Suppressor macrophage (primary cell): ENCODE results near the gene NEDD4L.
A peak's percentile ranks its signal among the peaks of the same experiment; 100 is the strongest.

Source experiments
- DNase-seq, 4 experiments: peaks; one replicate each; pipeline ENCODE4 v3.0.0-alpha.2; 2020 to 2022

The NEDD4L gene

DNA sequence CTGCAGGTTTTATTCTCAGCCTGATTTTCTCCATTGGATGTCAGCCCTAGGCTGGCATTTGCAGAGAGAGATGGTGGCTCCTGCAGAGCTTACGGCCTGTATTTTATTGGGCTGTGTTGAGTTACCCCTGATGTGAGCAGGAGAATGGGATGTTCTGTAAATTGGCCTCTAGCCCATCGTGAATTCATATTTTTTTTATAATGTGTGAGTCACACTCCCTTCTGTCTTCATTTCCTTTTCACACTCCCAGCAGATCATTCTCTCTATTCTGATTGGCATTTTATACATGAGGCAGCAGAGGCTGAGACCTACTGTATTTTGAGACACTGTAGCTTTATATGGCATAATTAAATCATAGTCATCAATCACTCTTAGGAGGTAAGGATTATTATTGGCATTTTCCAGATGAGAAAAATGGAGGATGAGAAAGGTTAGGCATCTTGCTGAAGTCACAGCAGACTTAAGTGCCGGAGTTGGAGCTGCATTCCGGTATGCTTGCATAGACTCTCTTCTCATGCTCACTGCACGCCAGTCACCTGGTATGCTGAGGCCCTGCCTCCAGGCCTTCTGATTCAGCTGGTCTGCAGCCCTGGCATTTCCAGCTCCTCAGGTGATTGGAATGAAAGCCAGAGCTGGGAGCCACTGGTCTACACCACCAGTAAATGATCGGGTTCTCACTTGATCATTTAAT lies 142.4 kb downstream of the NEDD4L start:
- peak in 2 of 4 experiments; percentile 12 to 19 for DNase-seq

DNA sequence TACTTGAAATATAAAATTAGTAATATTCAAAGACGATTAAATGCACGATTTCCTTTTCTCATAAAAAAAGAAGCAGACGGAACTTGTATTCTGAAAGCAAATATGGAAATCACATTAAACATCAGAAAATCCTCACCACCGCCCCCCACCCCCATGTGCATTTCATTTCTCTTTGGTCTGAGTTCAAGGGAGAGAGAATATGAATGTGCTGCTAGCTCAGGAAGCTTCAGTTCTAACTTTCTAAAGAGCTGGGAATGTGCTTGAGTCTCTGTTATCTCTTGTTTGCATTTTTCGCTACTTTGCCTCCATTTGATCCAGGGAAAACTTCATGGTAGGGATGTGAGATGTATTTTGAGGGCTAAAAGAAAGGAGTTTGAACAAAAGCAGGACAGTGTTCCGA lies 143.6 kb downstream of the NEDD4L start:
- no peak for DNase-seq

DNA sequence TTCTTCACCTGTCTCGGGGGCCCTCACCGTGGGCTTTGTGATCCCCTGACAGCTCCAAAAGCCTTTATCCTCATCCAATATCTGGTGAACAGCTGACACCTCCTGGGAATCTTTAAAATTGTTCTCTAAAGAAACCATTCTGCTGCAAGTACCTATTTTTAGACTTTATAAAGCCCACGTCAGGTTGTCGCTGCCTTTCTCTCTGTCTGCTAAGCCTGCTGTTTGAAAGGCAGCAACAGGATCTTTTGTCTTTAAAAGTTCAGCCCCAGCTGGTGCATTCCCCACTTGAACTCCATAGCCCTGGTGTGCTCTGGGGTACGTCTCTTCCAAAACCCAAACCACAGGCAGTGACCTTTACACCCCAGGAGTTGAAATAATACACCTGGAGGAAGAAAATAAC lies 145.0 kb downstream of the NEDD4L start:
- no peak for DNase-seq

DNA sequence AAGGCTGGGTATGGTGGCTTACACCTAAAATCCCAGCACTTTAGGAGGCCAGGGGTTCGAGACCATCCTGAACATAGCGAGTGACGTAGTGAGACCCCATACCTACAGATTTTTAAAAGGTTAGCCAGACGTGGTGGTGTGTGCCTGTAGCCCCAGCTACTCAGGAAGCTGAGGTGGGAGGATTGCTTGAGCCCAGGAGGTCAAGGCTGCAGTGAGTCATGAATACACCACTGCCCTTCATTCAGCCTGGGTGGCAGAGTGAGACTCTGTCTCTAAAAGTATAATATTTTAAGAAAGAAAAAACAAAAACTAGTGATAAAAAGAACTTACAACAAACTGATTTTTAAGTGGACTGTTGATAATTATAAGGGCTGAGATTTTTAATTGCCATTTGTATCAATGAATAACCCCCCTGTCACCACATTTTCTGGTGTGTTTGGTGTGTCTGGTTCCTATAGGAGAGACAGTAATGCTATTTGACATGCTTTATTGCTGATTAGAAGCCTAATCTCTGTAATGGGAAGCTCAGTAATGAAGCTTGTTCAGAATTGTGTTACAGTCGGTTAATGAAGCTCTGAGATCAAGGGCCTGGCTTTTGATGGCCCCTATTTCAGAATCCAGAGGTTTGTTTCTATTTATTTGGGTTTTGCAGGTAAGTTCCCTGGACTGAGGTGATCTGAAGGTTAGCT lies 147.0 kb downstream of the NEDD4L start:
- no peak for DNase-seq

DNA sequence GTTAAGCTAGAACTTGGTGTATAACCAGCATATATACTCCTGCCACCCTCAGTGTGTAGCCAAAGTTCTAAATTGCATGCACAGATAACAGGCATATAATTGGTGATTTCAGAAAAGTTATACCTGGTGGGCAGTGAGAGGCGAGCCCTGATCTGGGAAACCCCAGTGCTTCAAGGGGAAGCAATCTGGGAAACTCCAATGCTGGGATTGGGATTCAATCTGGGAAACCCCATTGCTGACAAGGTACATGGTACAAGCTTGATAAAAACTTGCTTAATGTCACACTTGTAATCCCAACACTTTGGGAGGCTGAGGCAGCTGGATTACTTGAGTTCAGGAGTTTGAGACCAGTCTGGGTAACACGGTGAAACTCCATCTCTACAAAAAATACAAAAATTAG lies 147.6 kb downstream of the NEDD4L start:
- no peak for DNase-seq

DNA sequence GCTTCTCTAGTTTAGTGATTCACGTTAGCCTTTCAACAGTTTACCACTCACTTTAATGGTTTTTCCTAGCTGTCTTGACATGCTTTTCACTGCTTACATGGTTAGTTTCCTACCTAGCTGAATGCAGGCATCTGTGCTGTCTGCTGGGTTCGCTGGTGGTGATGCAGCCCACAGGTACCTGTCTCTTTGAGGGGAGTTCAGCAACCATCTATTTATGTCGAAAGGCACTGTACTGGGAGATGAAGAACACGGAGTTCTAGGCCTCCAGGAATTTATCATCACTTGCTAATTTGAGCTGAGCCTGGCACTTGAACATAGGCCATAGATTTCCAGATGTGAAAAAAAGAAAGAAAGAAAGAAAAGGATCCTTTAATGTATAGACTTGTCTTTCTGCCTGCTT lies 148.5 kb downstream of the NEDD4L start:
- DNase-seq, result no peak

DNA sequence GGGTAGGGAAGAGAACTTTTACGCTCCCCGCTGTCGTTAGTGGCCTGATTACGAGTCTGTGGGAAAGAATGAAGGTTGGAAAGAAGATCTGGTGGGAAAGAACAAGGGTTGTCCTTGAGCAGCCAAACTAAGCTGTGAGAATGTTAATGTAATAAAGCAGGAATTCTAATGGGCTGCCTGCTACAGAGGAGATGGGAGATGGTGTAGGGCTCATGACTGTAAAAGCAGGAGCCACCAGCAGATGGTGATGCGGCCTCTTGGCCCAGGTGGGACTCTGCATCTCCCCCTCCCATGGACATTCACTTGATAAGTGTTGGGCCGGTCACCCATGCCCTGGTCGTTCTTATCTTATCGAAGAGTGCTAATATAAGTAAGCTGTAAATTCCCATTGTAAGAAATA lies 150.0 kb downstream of the NEDD4L start:
- DNase-seq, result no peak

DNA sequence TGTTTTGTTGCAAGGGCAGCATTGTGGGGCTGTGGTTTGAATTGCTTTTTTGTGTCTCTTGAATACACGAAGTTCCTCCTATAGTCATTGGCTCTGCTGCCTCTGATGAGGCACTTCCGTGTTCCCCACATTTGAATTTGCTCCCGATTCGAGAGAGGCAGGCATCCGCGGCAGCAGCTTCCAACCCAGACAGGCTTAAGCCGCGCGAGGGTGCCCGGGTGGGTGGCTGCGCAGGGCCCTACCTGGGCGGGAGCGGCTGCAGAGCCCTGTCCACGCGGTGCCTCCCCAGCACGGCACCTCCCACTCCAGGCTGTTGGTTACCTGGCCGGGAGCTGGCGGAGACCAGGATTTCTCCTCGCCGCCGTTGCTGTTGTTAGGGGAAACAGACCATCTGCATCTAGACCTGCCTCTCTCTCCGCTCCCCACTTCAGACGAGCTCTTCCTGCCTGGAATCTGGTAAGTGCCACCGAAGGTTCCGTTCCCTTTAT lies 151.3 kb downstream of the NEDD4L start:
- peak; percentile 46 to 66 (median 60) for DNase-seq

DNA sequence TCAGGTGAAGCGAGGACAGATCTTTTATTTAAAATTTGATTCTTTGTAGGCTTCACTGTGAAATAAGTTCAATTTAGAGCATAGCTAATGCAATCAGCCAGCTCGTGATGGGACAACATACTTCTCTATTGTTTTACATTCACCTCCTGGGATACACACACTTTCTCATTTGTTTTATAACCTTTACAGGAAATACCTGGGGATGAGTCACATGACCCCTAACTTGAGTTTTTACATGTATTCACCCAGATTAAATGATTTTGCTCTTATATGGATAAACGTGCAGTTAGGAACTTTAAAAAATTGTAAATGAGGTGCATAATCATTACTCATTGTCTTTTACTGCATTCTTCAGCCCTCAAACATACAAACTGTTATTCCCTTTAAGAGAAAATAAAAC lies 152.1 kb downstream of the NEDD4L start:
- no peak for DNase-seq

DNA sequence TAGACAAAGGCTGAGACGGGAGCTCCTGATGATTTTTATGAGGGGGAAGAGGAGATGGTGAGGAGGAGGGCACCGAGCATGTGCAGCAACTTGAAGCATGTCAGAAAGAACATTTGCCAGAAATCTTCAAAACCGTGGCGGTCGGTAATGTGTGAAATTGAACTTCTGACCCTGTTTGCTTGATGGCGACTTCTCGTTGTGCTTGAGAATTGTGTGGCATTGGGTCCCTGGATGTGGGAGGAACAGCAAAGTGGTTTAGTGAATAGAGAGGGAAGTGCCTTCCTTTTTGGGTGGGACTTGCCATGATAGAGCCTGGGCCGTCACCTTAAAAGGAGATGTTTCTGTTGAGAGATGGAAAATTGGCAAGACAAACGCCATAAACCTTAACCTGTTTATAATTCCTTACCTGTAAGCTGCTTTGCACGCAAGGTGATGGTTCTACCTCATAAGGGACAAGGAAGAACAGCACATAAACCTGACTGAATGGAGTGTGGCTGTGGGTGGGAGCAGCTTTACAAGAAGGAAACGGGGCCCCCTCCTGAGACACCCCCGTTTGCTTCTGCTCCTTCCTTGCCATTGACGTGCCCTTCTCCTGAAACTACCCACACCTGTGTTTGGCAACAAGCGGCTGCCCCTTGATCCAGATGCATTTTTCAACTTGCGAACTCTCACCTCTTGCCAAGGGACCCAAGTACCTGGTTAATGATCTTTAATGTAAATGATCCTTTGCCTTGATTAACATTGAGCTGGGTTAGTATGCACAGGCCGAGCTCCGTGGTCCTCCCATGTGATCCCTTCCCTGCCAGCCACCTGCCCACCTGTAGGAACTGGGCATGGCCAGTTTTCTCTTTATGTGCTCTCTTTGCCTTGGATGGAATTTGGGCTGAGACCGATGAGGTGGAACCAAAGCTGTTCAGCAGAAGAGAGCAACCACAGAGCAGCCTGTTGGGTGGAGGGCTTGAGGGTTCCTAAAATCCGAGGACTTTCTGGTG lies 153.2 kb downstream of the NEDD4L start:
- no peak for DNase-seq

DNA sequence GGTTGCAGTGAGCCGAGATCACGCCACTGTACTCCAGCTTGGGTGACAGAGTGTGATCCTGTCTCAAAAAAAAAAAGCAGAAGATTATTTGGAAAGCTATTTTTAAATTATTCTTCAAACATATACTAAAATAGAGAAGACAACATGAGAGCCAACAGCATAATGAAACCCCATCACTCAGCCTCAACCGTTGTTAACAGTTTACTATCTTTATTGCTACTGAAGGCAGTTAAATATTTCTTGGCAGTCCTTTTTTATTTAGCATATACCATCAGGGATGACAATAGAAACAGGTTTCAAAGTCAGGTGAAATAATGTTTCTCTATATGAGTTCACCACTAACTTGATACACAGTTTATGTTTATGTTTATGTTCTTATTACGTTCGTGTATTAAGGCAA lies 157.2 kb downstream of the NEDD4L start:
- DNase-seq, result no peak

DNA sequence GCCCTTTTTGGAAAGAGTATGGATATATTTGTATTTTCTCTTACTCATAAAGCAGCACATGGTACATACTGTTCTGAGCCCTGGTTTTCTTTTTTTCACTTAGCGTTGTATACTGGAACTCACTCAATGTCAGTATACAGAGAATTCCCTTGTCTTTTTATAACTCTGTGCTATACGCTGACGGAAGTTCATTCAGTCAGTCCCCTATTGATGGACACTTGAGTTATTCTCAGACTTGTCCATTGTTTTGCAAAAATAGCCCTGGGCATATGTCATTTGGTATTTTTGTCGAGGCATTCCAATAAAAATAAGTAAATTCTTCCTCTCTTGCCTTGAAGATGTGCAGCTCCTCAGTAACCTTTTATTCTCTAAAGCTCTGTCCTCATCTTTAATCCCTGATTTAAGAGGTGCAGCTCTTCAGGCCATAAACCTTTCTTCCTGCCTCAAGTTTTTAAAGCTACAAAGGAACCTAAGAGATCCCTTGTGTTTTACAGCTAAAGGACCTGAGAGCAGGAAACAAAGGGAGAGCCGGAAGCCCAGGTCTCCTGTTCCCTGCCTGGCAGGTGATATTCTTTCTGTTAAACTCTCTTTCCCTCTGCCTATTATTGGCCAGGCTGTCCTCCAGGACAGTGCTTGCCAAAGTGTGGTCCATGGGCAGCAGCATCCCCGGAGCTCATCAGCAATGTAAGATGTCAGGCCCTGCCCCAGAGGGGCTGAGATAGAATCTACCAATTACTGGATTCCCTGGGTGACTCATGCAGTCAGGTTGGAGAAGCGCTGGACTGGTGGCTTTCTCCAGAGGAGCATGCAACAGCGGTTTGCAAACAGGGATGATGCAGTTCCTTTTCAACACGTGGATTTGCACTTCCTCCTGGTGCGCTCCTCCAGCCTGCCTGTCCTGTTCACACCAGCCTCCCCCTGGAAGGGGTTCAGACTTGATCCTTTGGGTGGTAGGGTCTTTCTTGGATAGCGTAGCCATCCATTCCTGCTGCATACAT lies 158.0 kb downstream of the NEDD4L start:
- DNase-seq, result peak; percentile 34 to 50 (median 44)

DNA sequence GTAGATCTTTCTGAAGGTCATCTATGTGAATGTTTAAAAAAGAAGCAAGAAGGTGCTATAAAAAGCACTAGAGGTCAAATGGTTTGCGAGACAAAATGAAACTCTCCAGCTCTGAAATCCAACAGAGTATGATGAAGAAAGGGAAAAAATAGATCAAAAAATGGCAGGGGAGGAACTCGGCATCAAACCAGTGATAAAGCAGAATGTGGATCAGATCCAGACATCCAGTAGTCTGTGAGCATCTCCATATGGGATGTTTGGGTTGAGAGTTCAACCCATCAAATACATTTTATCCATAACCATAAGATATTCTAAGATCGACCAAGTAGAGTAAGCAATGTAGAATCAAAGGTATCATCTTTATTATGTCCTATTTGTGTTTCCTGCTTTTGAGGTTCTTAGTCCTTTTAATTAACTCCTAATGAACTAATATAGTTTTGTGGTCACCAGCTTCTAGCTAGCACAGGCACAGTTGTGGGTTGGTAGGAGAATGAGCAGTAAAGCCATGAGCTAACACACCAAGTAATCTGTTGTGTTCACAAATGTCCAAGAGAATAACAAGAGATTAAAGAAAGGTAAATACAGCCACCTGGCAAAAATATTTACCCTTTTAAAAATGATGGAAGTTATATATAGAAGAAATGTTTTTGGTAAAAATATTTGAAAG lies 160.9 kb downstream of the NEDD4L start:
- DNase-seq, result no peak

DNA sequence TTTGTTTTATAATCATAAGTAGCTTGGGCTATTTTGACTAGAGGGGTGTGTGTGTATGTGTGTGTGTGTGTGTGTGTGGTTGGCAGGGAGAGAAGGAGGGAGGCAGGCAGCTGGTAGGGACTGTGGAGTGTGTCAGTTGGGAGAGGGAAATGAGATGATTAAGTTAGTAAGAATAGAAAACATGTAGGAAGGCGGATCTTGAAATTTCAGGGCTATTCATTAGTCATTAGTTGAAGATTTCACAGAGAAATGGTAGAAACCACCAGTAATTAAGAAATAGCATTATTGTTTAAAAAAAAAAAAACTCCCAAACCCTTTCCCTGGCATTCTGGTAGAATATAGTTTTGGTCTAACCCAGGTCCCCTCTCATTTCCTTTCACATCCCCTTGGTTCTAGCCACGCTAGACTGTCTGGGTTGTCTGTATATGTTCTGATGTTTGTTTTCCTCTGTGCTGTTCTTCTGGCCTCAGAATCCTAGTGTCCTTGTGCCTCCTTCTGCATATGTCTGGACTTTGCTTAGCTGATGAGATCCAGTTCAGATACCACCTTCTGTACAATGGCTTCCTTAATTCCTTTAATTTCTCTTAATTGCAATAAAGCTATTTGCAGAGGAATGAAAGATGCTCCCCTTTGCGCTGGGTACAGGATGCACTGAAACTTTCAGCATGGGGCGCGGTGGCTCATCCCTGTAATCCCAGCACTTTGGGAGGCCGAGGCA lies 161.6 kb downstream of the NEDD4L start:
- peak in 1 of 4 experiments; percentile 22 for DNase-seq

DNA sequence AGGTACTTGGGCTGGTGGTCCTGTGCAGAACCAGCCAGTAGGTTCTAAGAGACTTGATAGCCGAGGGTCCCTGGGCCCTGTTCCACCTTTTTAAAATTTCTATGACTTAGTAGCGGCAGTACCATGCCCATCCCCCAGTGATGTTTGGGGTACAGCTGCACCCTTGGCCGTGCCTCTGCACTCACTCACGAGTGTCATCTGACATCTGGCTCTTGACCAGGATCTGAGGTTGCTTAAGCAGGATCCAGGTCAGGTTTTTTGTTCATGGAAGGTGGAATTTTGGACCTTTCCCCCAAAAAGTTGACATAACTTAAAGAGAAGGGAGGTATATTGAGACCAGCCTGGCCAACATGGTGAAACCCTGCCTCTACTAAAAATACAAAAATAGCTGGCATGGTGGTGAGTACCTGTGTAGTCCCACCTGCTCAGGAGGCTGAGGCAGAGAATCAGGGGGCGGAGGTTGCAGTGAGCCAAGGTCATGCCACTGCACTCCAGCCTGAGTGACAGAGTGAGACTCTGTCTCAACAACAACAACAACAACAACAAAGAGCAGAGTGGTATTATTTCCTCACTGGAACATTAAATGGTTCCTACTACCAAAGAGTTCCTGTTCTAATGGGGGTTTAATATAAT lies 163.6 kb downstream of the NEDD4L start:
- no peak for DNase-seq

DNA sequence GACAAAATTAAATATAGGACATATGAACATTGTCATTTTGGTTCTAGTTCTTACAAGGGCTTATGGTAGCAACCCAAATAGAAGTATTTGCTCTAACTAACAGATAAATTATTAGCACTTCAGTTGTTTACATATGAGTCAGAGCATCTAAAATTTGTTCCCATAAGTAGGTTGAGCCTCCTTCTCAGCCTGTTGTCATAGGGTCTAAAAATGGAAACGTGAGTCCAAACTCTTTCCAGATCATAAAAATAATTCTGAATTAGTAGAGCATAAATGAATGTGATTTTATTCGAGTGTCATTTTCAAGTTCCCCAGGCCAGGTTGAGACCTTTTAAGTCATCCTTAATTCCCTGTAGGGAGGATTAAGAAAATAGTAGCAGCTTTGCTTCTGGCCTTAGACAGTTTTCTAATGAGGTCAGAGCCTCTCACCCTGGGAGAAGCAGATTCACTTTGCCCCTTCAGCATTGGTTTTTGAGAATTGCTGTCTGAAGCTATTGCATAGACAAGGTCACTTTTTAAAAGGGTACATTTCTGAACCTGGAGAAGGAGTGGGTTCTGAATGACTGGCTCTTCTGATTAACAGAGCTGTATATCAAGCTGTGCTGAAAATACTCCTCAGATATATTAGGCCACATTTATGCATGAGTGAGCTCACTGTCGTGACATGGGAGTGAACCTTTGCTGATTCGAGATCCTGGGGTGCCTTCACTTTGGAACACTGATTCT lies 164.3 kb downstream of the NEDD4L start:
- DNase-seq, result no peak

DNA sequence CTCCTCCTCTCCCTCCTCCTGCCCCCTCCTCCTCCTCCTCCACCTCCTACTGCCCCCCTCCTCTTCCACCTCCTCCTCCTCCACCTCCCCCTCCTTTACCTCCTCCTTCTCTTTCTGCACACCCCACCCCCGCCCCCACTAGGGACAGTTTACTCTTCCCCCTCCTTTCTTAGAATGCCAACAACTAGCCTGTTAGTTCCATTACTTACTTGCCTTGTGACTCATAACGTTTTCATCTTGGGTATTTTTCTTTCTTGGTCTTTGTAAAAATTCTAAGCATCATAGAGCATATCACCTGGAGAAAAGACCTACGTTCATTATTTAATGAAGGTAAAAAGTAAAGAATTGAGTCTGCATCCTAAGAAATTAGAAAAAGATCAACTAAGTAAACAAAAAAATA lies 165.3 kb downstream of the NEDD4L start:
- DNase-seq, result no peak

DNA sequence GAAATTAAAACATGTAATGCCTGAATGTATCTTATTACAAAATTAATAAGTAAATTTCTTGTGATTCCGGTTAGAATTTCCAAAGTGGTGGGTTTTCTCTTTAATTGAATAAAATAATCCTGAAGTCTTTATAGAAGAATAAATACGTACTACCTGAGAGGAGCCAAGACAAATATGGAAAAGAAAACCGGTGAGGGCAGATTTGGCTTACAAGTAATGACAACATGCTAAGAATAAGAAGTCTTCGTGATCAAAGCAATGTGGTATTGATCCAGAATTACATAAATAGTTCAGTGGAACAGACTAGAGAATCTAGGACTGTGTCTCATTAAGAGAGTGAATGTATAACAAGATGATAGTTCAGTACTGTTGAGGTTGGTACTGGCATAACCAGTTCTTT lies 167.5 kb downstream of the NEDD4L start:
- no peak for DNase-seq

DNA sequence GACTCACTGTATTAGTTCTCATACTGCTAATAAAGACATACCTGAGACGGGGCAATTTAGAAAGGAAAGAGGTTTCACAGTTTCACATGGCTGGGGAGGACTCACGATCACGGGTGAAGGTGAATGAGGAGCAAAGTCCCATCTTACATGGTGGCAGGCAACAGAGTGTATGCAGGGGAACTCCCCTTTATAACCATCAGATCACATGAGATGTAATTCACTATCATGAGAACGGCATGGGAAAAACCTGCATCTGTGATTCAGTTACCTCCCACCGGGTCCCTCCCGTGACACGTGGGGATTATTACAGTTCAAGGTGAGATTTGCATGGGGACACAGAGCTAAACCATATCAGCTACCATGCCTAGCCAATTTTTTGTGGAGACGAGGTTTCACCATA lies 168.2 kb downstream of the NEDD4L start:
- no peak for DNase-seq
